ENCODE measurements around the gene NCOR2. TPM values are rescaled to one million over a fixed set of nuclear protein-coding genes. Genes with fewer than 3 reads are reported as not detected.

NCOR2 gene
- polyA plus RNA-seq, 6 donors from 2014 or later: 2.4 to 15.8 (median 4.0) TPM

GRCh38 chr12:124549629-124550028, 17.8 kb downstream of the NCOR2 start:
- Mint-ChIP-seq H3K4me3 (peak overlapping the region in 4 of 8 donors; percentile 36 to 69 (median 63)), H3K27me3 (no peaks in the 10 kb centered on the region), H3K9me3 (no peaks in the 10 kb centered on the region), H3K27ac (peak overlapping the region in 3 of 6 donors; percentile 47 to 88 (median 83)), H3K36me3 (no peaks in the 10 kb centered on the region), H3K4me1 (peaks cover 54 to 90% (median 89%) of the 10 kb centered on the region in 3 donors)
- ATAC-seq (ENCODE audit: low read depth in 2 of 2) (no peak), DNase-seq (no peak)

GRCh38 chr12:124548854-124549378, 18.5 kb downstream of the NCOR2 start:
- Mint-ChIP-seq H3K4me1 (peaks cover 55 to 90% (median 90%) of the 10 kb centered on the region in 3 donors), H3K4me3 (peak overlapping the region in 1 of 8 donors; percentile 7), H3K27ac (peak overlapping the region in 3 of 6 donors; percentile 50 to 83 (median 56)), H3K36me3 (no peaks in the 10 kb centered on the region), H3K9me3 (no peaks in the 10 kb centered on the region), H3K27me3 (no peaks in the 10 kb centered on the region)
- ATAC-seq (ENCODE audit: low read depth in 2 of 2) (no peak), DNase-seq (no peak)

GRCh38 chr12:124547626-124548025, 19.8 kb downstream of the NCOR2 start:
- H3K27me3 Mint-ChIP-seq: no peaks in the 10 kb centered on the region
- ATAC-seq (ENCODE audit: low read depth in 2 of 2) (no peak), DNase-seq (no peak)
- peaks cover 55 to 86% (median 83%) of the 10 kb centered on the region in 3 donors for H3K4me1 Mint-ChIP-seq
- H3K36me3 Mint-ChIP-seq: no peaks in the 10 kb centered on the region
- no peak overlapping the region for H3K27ac Mint-ChIP-seq
- no peak overlapping the region for H3K4me3 Mint-ChIP-seq
- no peaks in the 10 kb centered on the region for H3K9me3 Mint-ChIP-seq

- Mint-ChIP-seq H3K27me3 (no peaks in the 10 kb centered on the region), H3K36me3 (no peaks in the 10 kb centered on the region), H3K4me1 (peaks cover 38 to 75% (median 64%) of the 10 kb centered on the region in 3 donors), H3K4me3 (peak overlapping the region in 5 of 8 donors; percentile 12 to 62 (median 53)), H3K27ac (peak overlapping the region in 2 of 6 donors; percentile 78 to 91), H3K9me3 (no peaks in the 10 kb centered on the region)
- ATAC-seq (ENCODE audit: low read depth in 2 of 2) (peak; percentile 26 to 27), DNase-seq (no peak)
These were observed 21.6 kb downstream of the NCOR2 start for GRCh38 chr12:124545508-124546418.

- Mint-ChIP-seq H3K4me3 (peak overlapping the region in 3 of 8 donors; percentile 50 to 62 (median 62)), H3K27ac (peak overlapping the region in 3 of 6 donors; percentile 78 to 91 (median 83)), H3K9me3 (no peaks in the 10 kb centered on the region), H3K4me1 (peaks cover 34 to 67% (median 56%) of the 10 kb centered on the region in 3 donors), H3K27me3 (no peaks in the 10 kb centered on the region), H3K36me3 (no peaks in the 10 kb centered on the region)
- ATAC-seq (ENCODE audit: low read depth in 2 of 2) (no peak), DNase-seq (no peak)
These were observed 22.4 kb downstream of the NCOR2 start for GRCh38 chr12:124544983-124545382.

- ATAC-seq (ENCODE audit: low read depth in 2 of 2) (no peak), DNase-seq (no peak)
- Mint-ChIP-seq H3K4me3 (peak overlapping the region in 6 of 8 donors; percentile 24 to 61 (median 48)), H3K27me3 (no peaks in the 10 kb centered on the region), H3K27ac (peak overlapping the region; percentile 72 to 91 (median 78)), H3K36me3 (no peaks in the 10 kb centered on the region), H3K9me3 (no peaks in the 10 kb centered on the region), H3K4me1 (peaks cover 36 to 67% (median 58%) of the 10 kb centered on the region in 3 donors)
These were observed 23.0 kb downstream of the NCOR2 start for GRCh38 chr12:124544311-124544970.

GRCh38 chr12:124543590-124544310, 23.7 kb downstream of the NCOR2 start:
- Mint-ChIP-seq H3K4me3 (peak overlapping the region in 7 of 8 donors; percentile 24 to 74 (median 53)), H3K4me1 (peaks cover 34 to 63% (median 56%) of the 10 kb centered on the region in 3 donors), H3K36me3 (no peaks in the 10 kb centered on the region), H3K27ac (peak overlapping the region; percentile 91 to 97 (median 94)), H3K27me3 (no peaks in the 10 kb centered on the region), H3K9me3 (no peaks in the 10 kb centered on the region)
- DNase-seq (peak; percentile 49), ATAC-seq (ENCODE audit: low read depth in 2 of 2) (peak; percentile 66 to 67)

GRCh38 chr12:124543052-124543589, 24.3 kb downstream of the NCOR2 start:
- no peaks in the 10 kb centered on the region for H3K27me3 Mint-ChIP-seq
- no peaks in the 10 kb centered on the region for H3K9me3 Mint-ChIP-seq
- H3K27ac Mint-ChIP-seq: peak overlapping the region; percentile 91 to 97 (median 94)
- peaks cover 38 to 64% (median 56%) of the 10 kb centered on the region in 3 donors for H3K4me1 Mint-ChIP-seq
- peak; percentile 78 to 80 for ATAC-seq (ENCODE audit: low read depth in 2 of 2)
- peak overlapping the region in 5 of 8 donors; percentile 16 to 74 (median 51) for H3K4me3 Mint-ChIP-seq
- peak; percentile 57 for DNase-seq
- no peaks in the 10 kb centered on the region for H3K36me3 Mint-ChIP-seq

GRCh38 chr12:124542021-124542949, 25.1 kb downstream of the NCOR2 start:
- Mint-ChIP-seq H3K4me3 (no peak overlapping the region), H3K27ac (peak overlapping the region in 4 of 6 donors; percentile 56 to 91 (median 62)), H3K4me1 (peaks cover 40 to 63% (median 53%) of the 10 kb centered on the region in 3 donors), H3K27me3 (no peaks in the 10 kb centered on the region), H3K36me3 (no peaks in the 10 kb centered on the region), H3K9me3 (no peaks in the 10 kb centered on the region)
- ATAC-seq (ENCODE audit: low read depth in 2 of 2) (no peak), DNase-seq (no peak)

- H3K27me3 Mint-ChIP-seq: no peaks in the 10 kb centered on the region
- no peak for ATAC-seq (ENCODE audit: low read depth in 2 of 2)
- no peak overlapping the region for H3K4me3 Mint-ChIP-seq
- no peaks in the 10 kb centered on the region for H3K9me3 Mint-ChIP-seq
- no peak overlapping the region for H3K27ac Mint-ChIP-seq
- DNase-seq: no peak
- H3K4me1 Mint-ChIP-seq: peaks cover 44 to 65% (median 45%) of the 10 kb centered on the region in 3 donors
- no peaks in the 10 kb centered on the region for H3K36me3 Mint-ChIP-seq
These were observed 26.1 kb downstream of the NCOR2 start for GRCh38 chr12:124541322-124541721.

- H3K36me3 Mint-ChIP-seq: no peaks in the 10 kb centered on the region
- no peaks in the 10 kb centered on the region for H3K27me3 Mint-ChIP-seq
- H3K9me3 Mint-ChIP-seq: no peaks in the 10 kb centered on the region
- peak overlapping the region in 2 of 8 donors; percentile 35 to 50 for H3K4me3 Mint-ChIP-seq
- peaks cover 29 to 53% (median 35%) of the 10 kb centered on the region in 3 donors for H3K4me1 Mint-ChIP-seq
- H3K27ac Mint-ChIP-seq: peak overlapping the region in 5 of 6 donors; percentile 60 to 78 (median 72)
- ATAC-seq (ENCODE audit: low read depth in 2 of 2): no peak
- no peak for DNase-seq
These were observed 28.0 kb downstream of the NCOR2 start for GRCh38 chr12:124539084-124540041.
